ENCODE data around the gene KCNH5. TPM values are rescaled to one million over a fixed set of nuclear protein-coding genes. Genes with fewer than 3 reads are reported as not detected.

Gene KCNH5
- total and polyA plus RNA-seq, 2 of the 13 experiments (the other 11 are each of a cell fraction or from before 2014, with no cell fraction given) = not detected

DNA sequence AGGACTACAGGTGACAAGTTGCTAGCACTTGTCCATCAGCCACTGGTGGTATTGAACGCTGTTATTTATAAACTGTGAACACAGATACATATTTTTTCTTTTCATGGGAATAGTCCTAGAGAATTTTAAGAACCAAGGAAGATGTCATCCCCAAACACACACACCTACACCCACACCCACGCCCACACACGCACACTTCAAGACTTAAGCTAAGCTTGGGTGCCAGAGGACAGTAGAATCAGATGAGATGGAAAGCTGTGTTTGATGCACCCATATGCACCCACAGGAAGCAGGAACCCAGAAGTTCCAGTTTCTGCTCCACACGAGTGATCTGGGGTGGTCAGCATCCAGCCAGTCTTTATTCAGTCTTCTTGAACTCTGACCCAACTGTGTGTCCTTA is 348.3 kb downstream of the KCNH5 start (continued):
- no peak for TF ChIP-seq TRIM24 (CRISPR knock-in tag; IDR thresholded peaks at IDR 0.05)
- no peak for TF ChIP-seq ESRRA (CRISPR knock-in tag; IDR thresholded peaks at IDR 0.05; ENCODE audit: low read depth)
- TF ChIP-seq, protein P1, sequence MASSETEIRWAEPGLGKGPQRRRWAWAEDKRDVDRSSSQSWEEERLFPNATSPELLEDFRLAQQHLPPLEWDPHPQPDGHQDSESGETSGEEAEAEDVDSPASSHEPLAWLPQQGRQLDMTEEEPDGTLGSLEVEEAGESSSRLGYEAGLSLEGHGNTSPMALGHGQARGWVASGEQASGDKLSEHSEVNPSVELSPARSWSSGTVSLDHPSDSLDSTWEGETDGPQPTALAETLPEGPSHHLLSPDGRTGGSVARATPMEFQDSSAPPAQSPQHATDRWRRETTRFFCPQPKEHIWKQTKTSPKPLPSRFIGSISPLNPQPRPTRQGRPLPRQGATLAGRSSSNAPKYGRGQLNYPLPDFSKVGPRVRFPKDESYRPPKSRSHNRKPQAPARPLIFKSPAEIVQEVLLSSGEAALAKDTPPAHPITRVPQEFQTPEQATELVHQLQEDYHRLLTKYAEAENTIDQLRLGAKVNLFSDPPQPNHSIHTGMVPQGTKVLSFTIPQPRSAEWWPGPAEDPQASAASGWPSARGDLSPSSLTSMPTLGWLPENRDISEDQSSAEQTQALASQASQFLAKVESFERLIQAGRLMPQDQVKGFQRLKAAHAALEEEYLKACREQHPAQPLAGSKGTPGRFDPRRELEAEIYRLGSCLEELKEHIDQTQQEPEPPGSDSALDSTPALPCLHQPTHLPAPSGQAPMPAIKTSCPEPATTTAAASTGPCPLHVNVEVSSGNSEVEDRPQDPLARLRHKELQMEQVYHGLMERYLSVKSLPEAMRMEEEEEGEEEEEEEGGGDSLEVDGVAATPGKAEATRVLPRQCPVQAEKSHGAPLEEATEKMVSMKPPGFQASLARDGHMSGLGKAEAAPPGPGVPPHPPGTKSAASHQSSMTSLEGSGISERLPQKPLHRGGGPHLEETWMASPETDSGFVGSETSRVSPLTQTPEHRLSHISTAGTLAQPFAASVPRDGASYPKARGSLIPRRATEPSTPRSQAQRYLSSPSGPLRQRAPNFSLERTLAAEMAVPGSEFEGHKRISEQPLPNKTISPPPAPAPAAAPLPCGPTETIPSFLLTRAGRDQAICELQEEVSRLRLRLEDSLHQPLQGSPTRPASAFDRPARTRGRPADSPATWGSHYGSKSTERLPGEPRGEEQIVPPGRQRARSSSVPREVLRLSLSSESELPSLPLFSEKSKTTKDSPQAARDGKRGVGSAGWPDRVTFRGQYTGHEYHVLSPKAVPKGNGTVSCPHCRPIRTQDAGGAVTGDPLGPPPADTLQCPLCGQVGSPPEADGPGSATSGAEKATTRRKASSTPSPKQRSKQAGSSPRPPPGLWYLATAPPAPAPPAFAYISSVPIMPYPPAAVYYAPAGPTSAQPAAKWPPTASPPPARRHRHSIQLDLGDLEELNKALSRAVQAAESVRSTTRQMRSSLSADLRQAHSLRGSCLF (CRISPR knock-in tag; IDR thresholded peaks at IDR 0.05; ENCODE audit: borderline replicate concordance) = no peak
- TF ChIP-seq FOXK2 (IDR thresholded peaks at IDR 0.05) = no peak

GRCh38 chr14:62696331-62696924 is 348.8 kb downstream of the KCNH5 start:
- Histone ChIP-seq H3K36me3 (replicated peaks in 1 of 2; ENCODE audit: control insufficient read depth in 1 of 2, insufficient read depth in 2 of 2, low read length in 2 of 2) (no peaks in the 10 kb centered on the region), H3K27me3 (ENCODE audit: control insufficient read depth in 1 of 2, insufficient read depth in 2 of 2, low read length in 2 of 2) (no peaks in the 10 kb centered on the region), H3K4me1 (ENCODE audit: insufficient read depth, low read length) (peaks cover 69% of the 10 kb centered on the region), H3K79me2 (ENCODE audit: insufficient read depth, low read length) (no peaks in the 10 kb centered on the region), H3K4me3 (replicated peaks in 1 of 3; ENCODE audit: insufficient read depth in 1 of 3, low read depth in 2 of 3, low read length in 3 of 3) (peak overlapping the region; percentile 25 to 31 (median 29); a peak in 5 of 6 replicates), H3K9me3 (ENCODE audit: low read length) (no peaks in the 10 kb centered on the region), H2AFZ (ENCODE audit: low read length) (peak overlapping the region; percentile 22), H4K20me1 (ENCODE audit: insufficient read depth, low read length) (no peaks in the 10 kb centered on the region), H3K4me2 (ENCODE audit: low read depth, low read length) (peak overlapping the region; percentile 74), H3K27ac (ENCODE audit: extremely low read length, insufficient read depth, low read length) (peak overlapping the region; percentile 68), H3K9ac (ENCODE audit: insufficient read depth, low read depth, low read length) (peak overlapping the region; percentile 2; the same call in 1 of the 2 replicates)
- TSS peak; percentile 80 for BruUV-seq (replicated peaks)
- FAIRE-seq (no peak), DNase-seq (ENCODE audit: low spot score) (peak; percentile 61), ATAC-seq (peak; percentile 59)
- WGBS (ENCODE audit: low lambda C conversion rate) = 2% methylated on average over 5 of the region's 5 CpGs
- ChIA-PET POLR2A (no interaction called here), CTCF (ENCODE audit: low intra/inter-chr PET ratio, low total read pairs) (no interaction called here)
- in situ Hi-C loops (cut with HindIII; ENCODE audit: extremely low pct_ligation_motif_present, low pct_unique_long_range_greater_than_20kb) = no loop called here
- intact Hi-C loops (cut with micrococcal nuclease; ENCODE audit: unreplicated experiment) = no loop called here
- TF ChIP-seq ZNF543 (CRISPR knock-in tag; IDR thresholded peaks at IDR 0.05) = no peak
- TF ChIP-seq ZNF644 (CRISPR knock-in tag; IDR thresholded peaks at IDR 0.05; ENCODE audit: low read depth) = 0 out of 2 replicates have a peak, but pooled peaks have one; percentile 34
- TF ChIP-seq ZNF670 (CRISPR knock-in tag; IDR thresholded peaks at IDR 0.05; ENCODE audit: borderline replicate concordance) = 0 out of 2 replicates have a peak, but pooled peaks have one; percentile 52
- TF ChIP-seq, protein P2, sequence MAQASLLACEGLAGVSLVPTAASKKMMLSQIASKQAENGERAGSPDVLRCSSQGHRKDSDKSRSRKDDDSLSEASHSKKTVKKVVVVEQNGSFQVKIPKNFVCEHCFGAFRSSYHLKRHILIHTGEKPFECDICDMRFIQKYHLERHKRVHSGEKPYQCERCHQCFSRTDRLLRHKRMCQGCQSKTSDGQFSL (CRISPR knock-in tag; IDR thresholded peaks at IDR 0.05) = no peak
- peak; percentile 12; the same call in 1 of the 2 replicates for TF ChIP-seq ELF3 (CRISPR knock-in tag; IDR thresholded peaks at IDR 0.05)
- TF ChIP-seq KLF16 (CRISPR knock-in tag; IDR thresholded peaks at IDR 0.05) = no peak
- TF ChIP-seq, protein P3, sequence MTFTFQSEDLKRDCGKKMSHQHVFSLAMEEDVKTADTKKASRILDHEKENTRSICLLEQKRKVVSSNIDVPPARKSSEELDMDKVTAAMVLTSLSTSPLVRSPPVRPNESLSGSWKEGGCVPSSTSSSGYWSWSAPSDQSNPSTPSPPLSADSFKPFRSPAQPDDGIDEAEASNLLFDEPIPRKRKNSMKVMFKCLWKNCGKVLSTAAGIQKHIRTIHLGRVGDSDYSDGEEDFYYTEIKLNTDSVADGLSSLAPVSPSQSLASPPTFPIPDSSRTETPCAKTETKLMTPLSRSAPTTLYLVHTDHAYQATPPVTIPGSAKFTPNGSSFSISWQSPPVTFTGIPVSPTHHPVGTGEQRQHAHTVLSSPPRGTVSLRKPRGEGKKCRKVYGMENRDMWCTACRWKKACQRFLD (CRISPR knock-in tag; IDR thresholded peaks at IDR 0.05; ENCODE audit: borderline replicate concordance) = no peak
- TF ChIP-seq ZNF619 (CRISPR knock-in tag; IDR thresholded peaks at IDR 0.05) = no peak
- TF ChIP-seq RCOR2 (CRISPR knock-in tag; IDR thresholded peaks at IDR 0.05) = no peak
- TF ChIP-seq MED13 (CRISPR knock-in tag; IDR thresholded peaks at IDR 0.05) = no peak
